Urinary bladder (tissue), 4 donors: ENCODE measurements around the gene CIRBP. TPM values are rescaled to one million over a fixed set of nuclear protein-coding genes. Genes with fewer than 3 reads are reported as not detected.

Source experiments
- DNase-seq: peaks from one replicate; pipeline ENCODE4 v3.0.0-alpha.2; 2015; ENCODE audit errors: extremely low spot score
- H3K27ac ChIP-seq: one replicate; pipeline ENCODE4 v1.5.1; 2013; ENCODE audit warnings: low read depth, mild to moderate bottlenecking, moderate library complexity
- H3K36me3 ChIP-seq: one replicate; pipeline ENCODE4 v1.6.1; 2013; ENCODE audit warnings: mild to moderate bottlenecking, moderate library complexity; ENCODE audit not compliant: insufficient read depth
- H3K4me1 ChIP-seq: one replicate; pipeline ENCODE4 v1.6.1; 2013; ENCODE audit warnings: mild to moderate bottlenecking, moderate library complexity; ENCODE audit not compliant: insufficient read depth
- H3K4me3 ChIP-seq: one replicate; pipeline ENCODE4 v1.5.1; 2013; ENCODE audit warnings: low read depth, low read length
- WGBS: extraction: QIAGEN DNeasy Blood & Tissue Kit; methylation state at CpG from one replicate; pipeline ENCODE4 v1.1.7; 2013; 5-methylcytosine and 5-hydroxymethylcytosine counted together
- polyA plus RNA-seq: library from polyadenylated mRNA; stranded (reverse); fragments of 200-250 nt; gene quantifications from one replicate; pipeline ENCODE4 v1.2.3, GENCODE V29; 2013
- total RNA-seq: library from RNA; depleted of rRNA; stranded (reverse); fragments of >200 nt; gene quantifications from one replicate; pipeline ENCODE4 v1.2.3, GENCODE V29; 2014
- donor health status: healthy with polysubstance abuse.
- donor health status: healthy.

CIRBP gene
- total and polyA plus RNA-seq, 2 donors = 267 to 536 TPM

DNA sequence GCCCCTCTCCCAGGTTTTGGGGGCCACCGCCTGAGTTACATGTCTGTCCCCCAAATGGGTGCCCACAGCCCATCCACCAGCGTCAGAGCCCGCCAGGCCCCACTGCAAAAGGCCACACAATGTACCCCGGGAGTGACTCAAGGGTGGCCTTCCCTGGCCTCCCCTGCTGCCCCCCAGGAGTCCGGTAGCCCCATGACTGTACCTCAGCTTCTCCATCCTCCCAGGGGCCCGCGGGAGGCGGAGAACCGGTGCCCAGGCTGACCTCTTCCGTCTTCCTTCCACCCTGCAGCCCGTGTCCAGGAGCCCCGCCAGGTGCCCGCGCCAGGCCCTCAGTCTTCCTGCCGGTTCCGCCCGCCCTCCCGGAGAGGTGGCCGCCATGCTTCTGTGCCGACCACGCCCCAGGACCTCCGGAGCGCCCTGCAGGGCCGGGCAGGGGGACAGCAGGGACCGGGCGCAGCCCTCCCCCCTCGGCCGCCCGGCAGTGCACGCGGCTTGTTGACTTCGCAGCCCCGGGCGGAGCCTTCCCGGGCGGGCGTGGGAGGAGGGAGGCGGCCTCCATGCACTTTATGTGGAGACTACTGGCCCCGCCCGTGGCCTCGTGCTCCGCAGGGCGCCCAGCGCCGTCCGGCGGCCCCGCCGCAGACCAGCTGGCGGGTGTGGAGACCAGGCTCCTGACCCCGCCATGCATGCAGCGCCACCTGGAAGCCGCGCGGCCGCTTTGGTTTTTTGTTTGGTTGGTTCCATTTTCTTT, 41.7 kb upstream of the CIRBP start:
- Histone ChIP-seq H3K36me3 (peaks cover 7% of the 10 kb centered on the region), H3K27ac (no peak overlapping the region), H3K4me1 (no peaks in the 10 kb centered on the region), H3K4me3 (no peak overlapping the region)
- WGBS = 91% methylated on average over 56 of the region's 56 CpGs
- no peak for DNase-seq

DNA sequence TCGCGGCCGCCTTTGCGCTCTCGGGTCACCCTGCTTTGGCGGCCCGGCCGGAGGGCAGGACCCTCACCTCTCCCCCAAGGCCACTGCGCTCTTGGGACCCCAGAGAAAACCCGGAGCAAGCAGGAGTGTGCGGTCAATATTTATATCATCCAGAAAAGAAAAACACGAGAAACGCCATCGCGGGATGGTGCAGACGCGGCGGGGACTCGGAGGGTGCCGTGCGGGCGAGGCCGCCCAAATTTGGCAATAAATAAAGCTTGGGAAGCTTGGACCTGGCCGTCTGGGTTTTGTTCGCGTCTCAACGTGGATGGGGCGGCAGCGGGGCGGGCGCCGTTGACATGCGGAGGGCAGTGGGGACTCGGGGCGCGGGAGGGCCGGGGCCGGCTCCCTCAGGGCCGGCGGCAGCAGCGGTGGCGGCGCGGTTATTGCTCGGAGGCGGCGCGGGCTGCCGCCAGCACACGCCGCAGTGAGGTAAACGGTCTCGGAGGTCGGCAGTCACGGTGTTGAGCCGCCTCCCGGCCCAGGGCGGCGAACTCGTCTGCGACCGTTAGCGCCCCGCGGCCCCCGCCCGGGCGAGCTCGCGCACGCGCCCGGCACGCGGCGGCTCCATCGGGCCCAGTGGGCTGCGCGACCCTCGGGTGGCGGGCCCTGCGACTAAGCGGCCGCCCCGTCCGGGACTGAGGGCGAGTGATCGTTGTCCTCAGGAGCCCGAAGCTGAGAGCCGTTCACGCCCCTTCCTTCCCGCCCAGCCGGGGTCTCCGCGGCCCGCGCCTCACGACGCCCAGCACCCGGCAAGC, 40.8 kb upstream of the CIRBP start:
- no peak for DNase-seq
- H3K27ac ChIP-seq = no peak overlapping the region
- no peak overlapping the region for H3K4me3 ChIP-seq
- WGBS = 95% methylated on average over 100 of the region's 100 CpGs
- H3K36me3 ChIP-seq = peaks cover 7% of the 10 kb centered on the region
- H3K4me1 ChIP-seq = no peaks in the 10 kb centered on the region

DNA sequence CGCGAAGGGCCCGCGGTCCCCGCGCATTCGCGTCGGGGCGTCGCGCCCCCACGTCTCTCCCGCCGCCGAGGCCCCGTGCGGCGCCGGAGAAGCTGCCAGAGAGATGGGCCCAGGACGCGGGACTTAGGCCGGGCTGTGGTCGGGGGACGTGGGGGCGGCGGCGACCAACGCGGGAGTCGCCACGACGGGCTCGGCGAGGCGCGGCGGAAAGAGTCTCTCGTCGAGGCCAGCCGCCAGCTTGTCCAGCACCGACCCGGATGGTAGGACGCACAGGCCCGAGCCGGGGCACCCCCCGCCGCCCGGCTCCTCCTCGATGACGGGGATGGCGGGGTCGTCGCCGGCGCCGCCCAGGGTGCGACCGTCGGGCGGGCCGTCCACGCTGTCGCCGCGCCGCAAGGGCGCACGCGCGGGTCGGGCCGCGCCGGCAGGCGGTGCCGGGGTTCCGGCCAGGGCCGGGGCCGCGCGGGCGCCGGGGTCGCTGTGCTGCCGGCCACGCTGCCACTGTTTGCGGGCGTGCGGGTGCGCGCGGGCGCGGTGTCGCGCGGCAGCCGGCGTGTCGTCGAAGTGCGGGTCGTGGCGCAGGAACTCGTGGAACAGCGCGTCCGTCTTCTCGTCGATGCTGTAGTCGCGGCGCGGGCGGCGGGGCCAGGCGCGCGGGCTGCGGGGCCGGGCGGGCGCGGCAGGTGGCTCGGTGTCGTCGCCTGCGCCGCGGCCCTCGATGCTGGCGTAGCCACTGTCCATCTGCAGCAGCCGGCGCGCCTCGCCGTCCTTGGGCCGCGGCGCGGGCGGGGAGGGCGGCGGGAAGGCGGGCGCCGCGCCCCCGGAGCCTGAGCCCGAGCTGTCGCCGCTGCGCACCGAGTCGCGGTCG, 39.8 kb upstream of the CIRBP start:
- Histone ChIP-seq H3K4me3 (no peak overlapping the region), H3K4me1 (no peaks in the 10 kb centered on the region), H3K27ac (no peak overlapping the region), H3K36me3 (peaks cover 7% of the 10 kb centered on the region)
- DNase-seq = no peak
- WGBS = 96% methylated on average over 158 of the region's 158 CpGs

GRCh38 chr19:1229924-1230782, 39.0 kb upstream of the CIRBP start:
- 91% methylated on average over 61 of the region's 61 CpGs for WGBS
- no peak for DNase-seq
- Histone ChIP-seq H3K4me1 (no peaks in the 10 kb centered on the region), H3K4me3 (no peak overlapping the region), H3K27ac (no peak overlapping the region), H3K36me3 (peaks cover 7% of the 10 kb centered on the region)

GRCh38 chr19:1230783-1231489, 38.2 kb upstream of the CIRBP start:
- WGBS = 75% methylated on average over 38 of the region's 38 CpGs
- peaks cover 7% of the 10 kb centered on the region for H3K36me3 ChIP-seq
- H3K4me1 ChIP-seq = no peaks in the 10 kb centered on the region
- no peak overlapping the region for H3K4me3 ChIP-seq
- H3K27ac ChIP-seq = no peak overlapping the region
- DNase-seq = no peak

DNA sequence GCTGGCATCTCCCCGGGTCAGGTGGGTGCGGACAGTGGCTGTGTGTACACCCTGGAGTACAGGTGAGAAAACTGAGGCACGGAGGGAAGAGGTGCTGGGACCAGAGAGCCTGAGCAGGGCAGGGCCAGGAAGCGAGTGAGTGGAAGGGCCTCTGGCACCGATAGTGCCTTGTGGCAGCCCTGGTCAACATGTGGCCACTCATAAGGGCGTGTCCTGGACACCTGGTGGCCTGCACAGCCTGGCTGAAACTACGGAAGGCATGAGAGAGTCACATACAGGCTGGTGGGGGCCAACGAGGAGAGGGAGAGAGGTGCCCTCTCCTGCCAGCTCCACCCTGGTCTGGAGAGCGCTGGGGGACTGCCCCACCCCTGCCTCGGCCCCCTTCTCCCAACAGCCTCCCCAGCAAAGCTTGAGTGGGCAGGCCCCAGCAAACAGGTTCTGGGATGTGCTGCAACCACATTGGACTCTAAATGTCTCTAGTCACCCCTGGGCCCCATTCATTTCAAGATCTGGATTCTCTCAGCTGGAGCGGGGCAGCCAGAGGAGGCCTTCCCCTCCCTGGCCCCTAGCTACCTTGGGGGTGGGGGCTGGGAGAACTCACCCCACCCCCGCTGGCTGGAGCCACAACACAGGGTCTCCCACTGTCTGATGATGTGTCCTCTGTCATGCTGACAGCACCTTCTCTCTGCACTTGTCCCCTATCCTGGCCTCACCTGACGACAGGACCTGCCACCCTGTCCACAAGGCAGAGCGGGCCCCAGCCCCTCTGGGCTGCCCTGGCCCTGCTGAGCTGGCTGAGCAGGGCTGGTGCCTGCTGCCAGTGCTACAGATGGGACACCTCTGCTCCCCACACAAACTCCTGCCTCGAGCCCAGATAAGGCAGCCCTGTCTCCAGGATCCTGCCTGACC, 37.1 kb upstream of the CIRBP start:
- Histone ChIP-seq H3K36me3 (peaks cover 4% of the 10 kb centered on the region), H3K4me3 (no peak overlapping the region), H3K4me1 (no peaks in the 10 kb centered on the region), H3K27ac (no peak overlapping the region)
- 75% methylated on average over 15 of the region's 15 CpGs for WGBS
- no peak for DNase-seq

DNA sequence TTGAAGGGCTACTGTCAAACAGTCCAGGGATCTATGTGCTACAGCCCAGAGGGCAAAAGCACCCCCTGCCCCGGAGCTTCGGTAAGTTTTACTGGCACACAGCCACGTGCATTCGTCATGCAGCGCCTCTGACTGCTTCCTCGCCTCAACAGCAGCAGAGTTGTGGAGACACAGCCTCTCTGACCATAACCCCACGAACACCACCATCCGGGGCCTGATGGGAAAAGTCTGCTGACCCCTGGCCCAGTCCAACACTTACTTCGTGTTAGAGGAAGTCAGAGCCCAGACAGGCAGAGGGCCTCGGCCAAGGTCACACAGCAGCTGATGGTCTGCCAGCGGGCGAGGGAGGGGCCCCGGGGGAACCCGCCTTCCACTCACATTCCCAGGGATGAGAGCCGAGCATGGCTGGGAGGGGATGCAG, 36.5 kb upstream of the CIRBP start:
- H3K27ac ChIP-seq = no peak overlapping the region
- H3K36me3 ChIP-seq = peaks cover 3% of the 10 kb centered on the region
- no peak overlapping the region for H3K4me3 ChIP-seq
- DNase-seq = no peak
- no peaks in the 10 kb centered on the region for H3K4me1 ChIP-seq
- WGBS = 32% methylated on average over 15 of the region's 15 CpGs

GRCh38 chr19:1233115-1233667, 35.9 kb upstream of the CIRBP start:
- Histone ChIP-seq H3K4me3 (no peak overlapping the region), H3K4me1 (no peaks in the 10 kb centered on the region), H3K27ac (no peak overlapping the region), H3K36me3 (no peaks in the 10 kb centered on the region)
- 86% methylated on average over 24 of the region's 24 CpGs for WGBS
- DNase-seq = no peak

- Histone ChIP-seq H3K36me3 (no peaks in the 10 kb centered on the region), H3K4me1 (no peaks in the 10 kb centered on the region), H3K27ac (no peak overlapping the region), H3K4me3 (no peak overlapping the region)
- DNase-seq = no peak
- 94% methylated on average over 45 of the region's 45 CpGs for WGBS
Measured at GRCh38 chr19:1234051-1234954, 34.8 kb upstream of the CIRBP start.

- Histone ChIP-seq H3K4me3 (no peak overlapping the region), H3K36me3 (no peaks in the 10 kb centered on the region), H3K4me1 (no peaks in the 10 kb centered on the region), H3K27ac (no peak overlapping the region)
- DNase-seq = no peak
- 94% methylated on average over 43 of the region's 43 CpGs for WGBS
Measured at GRCh38 chr19:1234955-1235380, 34.2 kb upstream of the CIRBP start.
